Parathyroid adenoma (tissue), 2 donors: ENCODE measurements around the gene GUCY1A2.

Experiments
- H2AFZ ChIP-seq: fragments of 300-600 bp; sonication (generic); one replicate; pipeline ENCODE4 v1.7.0; 2017; ENCODE audit warnings: antibody characterized with exemption, mild to moderate bottlenecking
- H3K27ac ChIP-seq: fragments of 300-600 bp; sonication (generic); one replicate; pipeline ENCODE4 v1.7.0; 2017
- H3K27me3 ChIP-seq: fragments of 300-600 bp; sonication (generic); one replicate; pipeline ENCODE4 v1.7.0; 2017; ENCODE audit warnings: low read length; ENCODE audit not compliant: control insufficient read depth, insufficient read depth
- H3K36me3 ChIP-seq: fragments of 300-600 bp; sonication (generic); one replicate; pipeline ENCODE4 v1.7.0; 2017; ENCODE audit warnings: low read length; ENCODE audit not compliant: control insufficient read depth, insufficient read depth
- H3K4me1 ChIP-seq: fragments of 300-600 bp; sonication (generic); one replicate; pipeline ENCODE4 v1.7.0; 2017; ENCODE audit warnings: control low read depth
- H3K4me2 ChIP-seq: fragments of 300-600 bp; sonication (generic); one replicate; pipeline ENCODE4 v1.7.0; 2017; ENCODE audit warnings: low read length
- H3K4me3 ChIP-seq: fragments of 300-600 bp; sonication (generic); one replicate; pipeline ENCODE4 v1.7.0; 2017; ENCODE audit warnings: low read depth, low read length
- H3K79me2 ChIP-seq: fragments of 300-600 bp; sonication (generic); one replicate; pipeline ENCODE4 v1.7.0; 2017; ENCODE audit warnings: control low read depth
- H3K9ac ChIP-seq: fragments of 300-600 bp; sonication (generic); one replicate; pipeline ENCODE4 v1.7.0; 2017; ENCODE audit warnings: mild to moderate bottlenecking
- H3K9me3 ChIP-seq: fragments of 300-600 bp; sonication (generic); one replicate; pipeline ENCODE4 v1.7.0; 2017; ENCODE audit warnings: low read length; ENCODE audit not compliant: control insufficient read depth
- CTCF ChIP-seq: fragments of 300-600 bp; sonication (generic); IDR thresholded peaks from one replicate; pipeline ENCODE4 v1.7.0; 2017; ENCODE audit warnings: antibody characterized with exemption, mild to moderate bottlenecking
- donor health status: primary hyperparathyroidism.

GUCY1A2 gene

GRCh38 chr11:106670069-106670468, 348.2 kb downstream of the GUCY1A2 start:
- H3K79me2 ChIP-seq: no peaks in the 10 kb centered on the region
- no peak overlapping the region for H3K27ac ChIP-seq
- no peak overlapping the region for H3K9ac ChIP-seq
- no peak overlapping the region for H2AFZ ChIP-seq
- no peaks in the 10 kb centered on the region for H3K4me1 ChIP-seq
- no peaks in the 10 kb centered on the region for H3K36me3 ChIP-seq
- TF ChIP-seq CTCF: no peak
- no peaks in the 10 kb centered on the region for H3K27me3 ChIP-seq
- no peak overlapping the region for H3K4me3 ChIP-seq
- no peaks in the 10 kb centered on the region for H3K9me3 ChIP-seq
- no peak overlapping the region for H3K4me2 ChIP-seq

- no peak overlapping the region for H3K4me2 ChIP-seq
- no peaks in the 10 kb centered on the region for H3K9me3 ChIP-seq
- H3K4me3 ChIP-seq: no peak overlapping the region
- no peaks in the 10 kb centered on the region for H3K4me1 ChIP-seq
- H2AFZ ChIP-seq: no peak overlapping the region
- no peaks in the 10 kb centered on the region for H3K36me3 ChIP-seq
- H3K79me2 ChIP-seq: no peaks in the 10 kb centered on the region
- no peak overlapping the region for H3K9ac ChIP-seq
- no peak overlapping the region for H3K27ac ChIP-seq
- TF ChIP-seq CTCF: no peak
- H3K27me3 ChIP-seq: no peaks in the 10 kb centered on the region
These were observed 350.1 kb downstream of the GUCY1A2 start for GRCh38 chr11:106668147-106668546.

- TF ChIP-seq CTCF: no peak
- Histone ChIP-seq H3K4me1 (no peaks in the 10 kb centered on the region), H3K27ac (no peak overlapping the region), H3K36me3 (no peaks in the 10 kb centered on the region), H3K79me2 (no peaks in the 10 kb centered on the region), H3K9me3 (no peaks in the 10 kb centered on the region), H2AFZ (no peak overlapping the region), H3K9ac (no peak overlapping the region), H3K4me2 (no peak overlapping the region), H3K4me3 (no peak overlapping the region), H3K27me3 (no peaks in the 10 kb centered on the region)
These were observed 361.6 kb downstream of the GUCY1A2 start for GRCh38 chr11:106656646-106657045.

GRCh38 chr11:106644824-106645223, 373.5 kb downstream of the GUCY1A2 start:
- H3K9ac ChIP-seq: no peak overlapping the region
- H3K27ac ChIP-seq: no peak overlapping the region
- no peaks in the 10 kb centered on the region for H3K9me3 ChIP-seq
- no peaks in the 10 kb centered on the region for H3K79me2 ChIP-seq
- H3K4me2 ChIP-seq: no peak overlapping the region
- no peak overlapping the region for H2AFZ ChIP-seq
- no peaks in the 10 kb centered on the region for H3K36me3 ChIP-seq
- H3K4me1 ChIP-seq: no peaks in the 10 kb centered on the region
- H3K4me3 ChIP-seq: no peak overlapping the region
- no peaks in the 10 kb centered on the region for H3K27me3 ChIP-seq
- TF ChIP-seq CTCF: no peak

GRCh38 chr11:106642331-106642730, 375.9 kb downstream of the GUCY1A2 start:
- H3K79me2 ChIP-seq: no peaks in the 10 kb centered on the region
- H3K9ac ChIP-seq: no peak overlapping the region
- H2AFZ ChIP-seq: no peak overlapping the region
- H3K36me3 ChIP-seq: no peaks in the 10 kb centered on the region
- TF ChIP-seq CTCF: no peak
- H3K4me2 ChIP-seq: no peak overlapping the region
- H3K4me3 ChIP-seq: no peak overlapping the region
- no peaks in the 10 kb centered on the region for H3K27me3 ChIP-seq
- no peaks in the 10 kb centered on the region for H3K4me1 ChIP-seq
- H3K9me3 ChIP-seq: no peaks in the 10 kb centered on the region
- no peak overlapping the region for H3K27ac ChIP-seq
